Measurements from ENCODE around the gene LRCOL1.

The LRCOL1 gene

GRCh38 chr12:132592282-132592970 is 18.0 kb downstream of the LRCOL1 start:
- H3K27ac ChIP-seq: no peak overlapping the region
- TF ChIP-seq ZFX (IDR thresholded peaks at IDR 0.05; ENCODE audit: borderline replicate concordance): no peak
- no peak for TF ChIP-seq CTCF (IDR thresholded peaks at IDR 0.05)

GRCh38 chr12:132591107-132591935 is 19.1 kb downstream of the LRCOL1 start:
- H3K27ac ChIP-seq: no peak overlapping the region
- TF ChIP-seq ZFX (IDR thresholded peaks at IDR 0.05; ENCODE audit: borderline replicate concordance): no peak
- no peak for TF ChIP-seq CTCF (IDR thresholded peaks at IDR 0.05)

GRCh38 chr12:132588821-132589669 is 21.3 kb downstream of the LRCOL1 start:
- TF ChIP-seq CTCF (IDR thresholded peaks at IDR 0.05) (no peak), ZFX (IDR thresholded peaks at IDR 0.05; ENCODE audit: borderline replicate concordance) (no peak)
- H3K27ac ChIP-seq: no peak overlapping the region

GRCh38 chr12:132588319-132588718 is 22.1 kb downstream of the LRCOL1 start:
- TF ChIP-seq ZFX (IDR thresholded peaks at IDR 0.05; ENCODE audit: borderline replicate concordance) (no peak), CTCF (IDR thresholded peaks at IDR 0.05) (no peak)

GRCh38 chr12:132587781-132588180 is 22.6 kb downstream of the LRCOL1 start:
- TF ChIP-seq ZFX (IDR thresholded peaks at IDR 0.05; ENCODE audit: borderline replicate concordance) (no peak), CTCF (IDR thresholded peaks at IDR 0.05) (no peak)
- H3K27ac ChIP-seq: no peak overlapping the region

More at GRCh38 chr12:132588319-132588718, 22.1 kb downstream of the LRCOL1 start:
- no peak overlapping the region for H3K27ac ChIP-seq

- H3K27ac ChIP-seq: no peak overlapping the region
These were observed 23.5 kb downstream of the LRCOL1 start for GRCh38 chr12:132586929-132587328.

More at GRCh38 chr12:132586929-132587328, 23.5 kb downstream of the LRCOL1 start:
- TF ChIP-seq CTCF (IDR thresholded peaks at IDR 0.05) (no peak), ZFX (IDR thresholded peaks at IDR 0.05; ENCODE audit: borderline replicate concordance) (no peak)
